Endothelial cell of umbilical vein (primary cell): ENCODE measurements around the gene AKAP6. TPM values are rescaled to one million over a fixed set of nuclear protein-coding genes. Genes with fewer than 3 reads are reported as not detected.

Experiments
- BruUV-seq: library from RNA; stranded (reverse); fragments of 400-500 nt; replicated peaks from 2 replicates; lab custom pipeline; 2021; lab: Mats Ljungman, UMichigan
- CTCF ChIA-PET: fragments of 300-600, 350-600 bp; sonication (Branson Sonifier 250); formaldehyde crosslinking; loops from one replicate; lab custom pipeline; 2021; ENCODE audit warnings: antibody characterized with exemption, inconsistent platforms; lab: Charles Lee
- POLR2A ChIA-PET: fragments of 300-600, 350-600 bp; sonication (Branson Sonifier 250); formaldehyde crosslinking; loops from one replicate; lab custom pipeline; 2021; ENCODE audit warnings: antibody characterized with exemption, inconsistent platforms; lab: Charles Lee
- DNase-seq: peaks from one replicate; pipeline ENCODE4 v3.0.0-alpha.2; 2011; ENCODE audit warnings: low read depth, low spot score
- FAIRE-seq: peaks from 2 replicates; lab custom pipeline; 2011; peaks lifted over from hg19 to GRCh38; lab: Jason Lieb, UNC
- H2AFZ ChIP-seq: 2 replicates; pipeline ENCODE4 v1.6.0; 2012; ENCODE audit warnings: low read depth, low read length, control low read depth, inconsistent platforms
- H3K27ac ChIP-seq: 2 replicates; pipeline ENCODE4 v1.5.1; 2011; ENCODE audit warnings: low read depth, mild to moderate bottlenecking, control low read depth, low read length, moderate library complexity; ENCODE audit not compliant: insufficient read depth
- H3K27me3 ChIP-seq, 2 experiments: 2 replicates each; pipeline versions ENCODE4 v1.6.0 to v1.6.1; 2011; ENCODE audit warnings: low read length in 2 of 2, mixed read lengths in 1 of 2; ENCODE audit not compliant: control insufficient read depth in 2 of 2, insufficient read depth in 2 of 2
- H3K36me3 ChIP-seq, 2 experiments: 2 replicates in 1 of 2; 3 replicates in 1 of 2; pipeline ENCODE4 v1.5.1; 2011; ENCODE audit warnings: low read length in 2 of 2, mild to moderate bottlenecking in 1 of 2, moderate library complexity in 1 of 2; ENCODE audit not compliant: control insufficient read depth in 2 of 2, insufficient read depth in 2 of 2; ENCODE audit errors: extremely low read depth in 1 of 2
- H3K4me1 ChIP-seq: 3 replicates; pipeline ENCODE4 v1.5.1; 2011; ENCODE audit warnings: mild to moderate bottlenecking, low read length; ENCODE audit not compliant: control insufficient read depth, insufficient read depth; ENCODE audit errors: extremely low read depth
- H3K4me2 ChIP-seq: 2 replicates; pipeline ENCODE4 v1.6.1; 2011; ENCODE audit warnings: low read length, control low read depth, mixed read lengths; ENCODE audit not compliant: insufficient read depth
- H3K4me3 ChIP-seq, 3 experiments: fragments of 200-600 bp in 1 of 3; sonication (generic), shearing (Covaris generic) in 1 of 3; replicated peaks in 1 of 3; 2 replicates each; pipeline ENCODE4 v1.5.1; 2011 to 2016; ENCODE audit warnings: control low read depth in 3 of 3, low read length in 3 of 3, mild to moderate bottlenecking in 2 of 3, inconsistent platforms in 1 of 3, low read depth in 1 of 3, moderate library complexity in 1 of 3; ENCODE audit not compliant: insufficient read depth in 1 of 3
- H3K79me2 ChIP-seq: 2 replicates; pipeline ENCODE4 v1.6.0; 2012; ENCODE audit warnings: low read length, inconsistent platforms; ENCODE audit not compliant: control insufficient read depth, insufficient read depth
- H3K9ac ChIP-seq: replicated peaks from 2 replicates; pipeline ENCODE3; 2011; ENCODE audit warnings: low read length, control low read depth; ENCODE audit not compliant: insufficient read depth; ENCODE audit errors: extremely low read depth
- H3K9me1 ChIP-seq: replicated peaks from 3 replicates; pipeline ENCODE4 v1.6.0; 2011; ENCODE audit warnings: mild to moderate bottlenecking, low read length; ENCODE audit not compliant: control insufficient read depth, insufficient read depth; ENCODE audit errors: extremely low read depth
- H3K9me3 ChIP-seq: replicated peaks from 2 replicates; pipeline ENCODE4 v1.5.1; 2012; ENCODE audit warnings: low read length, inconsistent platforms; ENCODE audit not compliant: control insufficient read depth, insufficient read depth
- H4K20me1 ChIP-seq: replicated peaks from 2 replicates; pipeline ENCODE3; 2011; ENCODE audit warnings: mild to moderate bottlenecking, low read length; ENCODE audit not compliant: control insufficient read depth, insufficient read depth; ENCODE audit errors: extremely low read depth
- CTCF ChIP-seq, 2 donors: IDR thresholded peaks; 1 replicate in 1 of 2; 2 replicates in 1 of 2; pipeline ENCODE4 v1.5.1; 2011; ENCODE audit warnings: low read length in 2 of 2, mild to moderate bottlenecking in 2 of 2, moderate library complexity in 2 of 2, control low read depth in 1 of 2, inconsistent platforms in 1 of 2, low read depth in 1 of 2; ENCODE audit not compliant: insufficient read depth in 1 of 2; ENCODE audit errors: extremely low read depth in 1 of 2
- EZH2 ChIP-seq: IDR thresholded peaks from 2 replicates; pipeline ENCODE4 v1.6.1; 2012; ENCODE audit warnings: borderline replicate concordance, low read depth, mild to moderate bottlenecking, moderate library complexity, low read length, inconsistent platforms; ENCODE audit not compliant: severe bottlenecking
- FOS ChIP-seq: IDR thresholded peaks from 2 replicates; pipeline ENCODE4 v1.6.1; 2011; ENCODE audit warnings: mild to moderate bottlenecking, low read length, moderate library complexity, borderline replicate concordance; ENCODE audit not compliant: insufficient read depth
- GATA2 ChIP-seq: IDR thresholded peaks from 2 replicates; pipeline ENCODE4 v1.7.0; 2011; ENCODE audit warnings: low read depth, mild to moderate bottlenecking, moderate library complexity, mixed read lengths, low read length; ENCODE audit not compliant: insufficient read length, insufficient read depth
- JUN ChIP-seq: IDR thresholded peaks from 2 replicates; pipeline ENCODE4 v1.6.1; 2011; ENCODE audit warnings: borderline replicate concordance, low read depth; ENCODE audit not compliant: insufficient read length, insufficient read depth
- MAX ChIP-seq: IDR thresholded peaks from 2 replicates; pipeline ENCODE4 v1.6.1; 2011; ENCODE audit not compliant: insufficient read depth, insufficient read length
- MYC ChIP-seq: IDR thresholded peaks from one replicate; pipeline ENCODE4 v1.6.1; 2011; ENCODE audit warnings: mild to moderate bottlenecking, low read depth, low read length
- POLR2A ChIP-seq: IDR thresholded peaks from 2 replicates; pipeline ENCODE4 v1.6.1; 2012; ENCODE audit warnings: low read depth, mild to moderate bottlenecking, control low read depth, low read length
- POLR2AphosphoS5 ChIP-seq: IDR thresholded peaks from 2 replicates; pipeline ENCODE4 v1.6.1; 2012; ENCODE audit warnings: low read depth, mild to moderate bottlenecking, control low read depth, low read length, moderate library complexity; ENCODE audit not compliant: insufficient read depth
- dilution Hi-C: fragments of 300-500 bp; cut with MboI; formaldehyde crosslinking; loops from one replicate; pipeline ENCODE4 v1.15.0; 2019; ENCODE audit warnings: low sequenced_read_pairs; ENCODE audit not compliant: extremely low pct_ligation_motif_present
- intact Hi-C: fragments of 100-400 bp; cut with micrococcal nuclease; formaldehyde crosslinking; loops from one replicate; pipeline ENCODE4 v1.10.0; 2022
- polyA plus RNA-seq, 4 experiments: library from polyadenylated mRNA; depleted of rRNA in 3 of 4; stranded (reverse) in 3 of 4; unstranded in 1 of 4; fragments of >200 nt; gene quantifications; 2 replicates each; pipeline versions ENCODE4 v1.2.1 to v1.2.3, GENCODE V29; 2011 to 2012; ENCODE audit warnings: missing spikeins in 1 of 4
- total RNA-seq: library from RNA; stranded (reverse); gene quantifications from 2 replicates; pipeline ENCODE4 v1.2.3, GENCODE V29; 2021

Gene AKAP6
- total and polyA plus RNA-seq, 2 donors (not counting 3 experiments of a cell fraction or from before 2014, with no cell fraction given) = 0.03 to 0.49 TPM

- Histone ChIP-seq H2AFZ (no peak overlapping the region), H3K27me3 (no peaks in the 10 kb centered on the region), H3K27ac (no peak overlapping the region), H3K9ac (no peak overlapping the region), H4K20me1 (no peaks in the 10 kb centered on the region), H3K4me3 (no peak overlapping the region), H3K9me3 (no peaks in the 10 kb centered on the region), H3K36me3 (no peaks in the 10 kb centered on the region), H3K4me2 (no peak overlapping the region), H3K4me1 (no peaks in the 10 kb centered on the region), H3K9me1 (no peaks in the 10 kb centered on the region), H3K79me2 (no peaks in the 10 kb centered on the region)
- POLR2A ChIA-PET = no interaction called here
- no TSS peak for BruUV-seq
- dilution Hi-C loops = no loop called here
- no peak for FAIRE-seq
- TF ChIP-seq POLR2AphosphoS5 (no peak), JUN (no peak), MYC (no peak), EZH2 (no peak), MAX (no peak), POLR2A (no peak), CTCF (IDR thresholded peaks at IDR 0.05; ENCODE audit: extremely low read depth in 1 of 2, insufficient read depth in 1 of 2, low read depth in 1 of 2, low read length in 2 of 2) (no peak), FOS (no peak), GATA2 (no peak)
- CTCF ChIA-PET = interaction anchor here (0.5 to 1.8 kb wide), 12 partner anchors 16 to 907 kb away, joined by 3 to 20 read pairs (median 4); partner anchors contain the start of gene ARHGAP5
- DNase-seq = no peak
- intact Hi-C loops = no loop called here
Measured at GRCh38 chr14:32383364-32384009, 54.4 kb downstream of the AKAP6 start.
